B cell (primary cell): ENCODE data around the gene RAPGEF5. TPM values are rescaled to one million over a fixed set of nuclear protein-coding genes. Genes with fewer than 3 reads are reported as not detected.

ENCODE experiments used
- ATAC-seq: fragments of 200-7000 bp; cut with Tn5 transposase; one replicate; pipeline ENCODE4 v1.10.0; 2021; ENCODE audit warnings: low read depth, mild to moderate bottlenecking, moderate number of reproducible peaks, moderate library complexity
- CTCF ChIA-PET: fragments of 350-600 bp; sonication (Branson Sonifier 250); formaldehyde crosslinking; loops from one replicate; lab custom pipeline; 2021; ENCODE audit warnings: antibody characterized with exemption, inconsistent platforms; lab: Charles Lee
- POLR2A ChIA-PET: fragments of 350-600 bp; sonication (Branson Sonifier 250); formaldehyde crosslinking; loops from one replicate; lab custom pipeline; 2021; ENCODE audit warnings: antibody characterized with exemption; lab: Charles Lee
- DNase-seq: peaks from one replicate; pipeline ENCODE4 v3.0.0; 2013
- H2AFZ ChIP-seq: 2 replicates; pipeline ENCODE4 v1.6.1; 2012; ENCODE audit warnings: mild to moderate bottlenecking, low read depth, low read length; ENCODE audit not compliant: insufficient read depth, poor library complexity, severe bottlenecking
- H3K27ac ChIP-seq, 2 donors: 1 replicate in 1 of 2; 2 replicates in 1 of 2; pipeline ENCODE4 v1.5.1; 2012 to 2013; ENCODE audit warnings: low read length in 2 of 2, mild to moderate bottlenecking in 2 of 2, moderate library complexity in 1 of 2
- H3K27me3 ChIP-seq, 4 experiments: fragments of 200-600 bp in 1 of 4; sonication (generic) in 1 of 4; replicated peaks in 1 of 4; 1 replicate in 2 of 4; 2 replicates in 2 of 4; pipeline versions ENCODE4 v1.6.1 to v1.7.0; 2013 to 2016; ENCODE audit warnings: low read length in 3 of 4, mild to moderate bottlenecking in 2 of 4, mixed read lengths in 1 of 4, moderate library complexity in 1 of 4; ENCODE audit not compliant: insufficient read depth in 4 of 4, control insufficient read depth in 3 of 4; ENCODE audit errors: control extremely low read depth in 1 of 4
- H3K36me3 ChIP-seq, 2 experiments: replicated peaks in 1 of 2; 1 replicate in 1 of 2; 2 replicates in 1 of 2; pipeline versions ENCODE4 v1.6.1 to v1.7.1; 2013; ENCODE audit warnings: low read length in 1 of 2; ENCODE audit not compliant: insufficient read depth in 2 of 2, control insufficient read depth in 1 of 2; ENCODE audit errors: control extremely low read depth in 1 of 2, extremely low read depth in 1 of 2
- H3K4me1 ChIP-seq, 2 donors: fragments of 200-600 bp in 1 of 2; sonication (generic) in 1 of 2; 1 replicate in 1 of 2; 2 replicates in 1 of 2; pipeline versions ENCODE4 v1.5.1 to v1.6.1; 2013 to 2017; ENCODE audit warnings: low read length in 2 of 2; ENCODE audit not compliant: control insufficient read depth in 2 of 2, insufficient read depth in 2 of 2
- H3K4me2 ChIP-seq: replicated peaks from 2 replicates; pipeline ENCODE3; 2012; ENCODE audit warnings: mild to moderate bottlenecking, low read depth, low read length; ENCODE audit not compliant: poor library complexity, severe bottlenecking
- H3K4me3 ChIP-seq, 5 experiments: fragments of 200-600 bp in 1 of 5; sonication (generic) in 1 of 5; 1 replicate in 3 of 5; 2 replicates in 2 of 5; pipeline versions ENCODE4 v1.5.1 to v1.7.0; 2011 to 2016; ENCODE audit warnings: low read length in 4 of 5, mild to moderate bottlenecking in 4 of 5, low read depth in 2 of 5, control low read depth in 1 of 5, moderate library complexity in 1 of 5; ENCODE audit not compliant: insufficient read depth in 1 of 5; ENCODE audit errors: control extremely low read depth in 1 of 5, extremely low read depth in 1 of 5
- H3K79me2 ChIP-seq: fragments of 200-600 bp; sonication (generic); one replicate; pipeline ENCODE4 v1.6.0; 2016; ENCODE audit warnings: low read length; ENCODE audit not compliant: control insufficient read depth, insufficient read depth
- H3K9ac ChIP-seq: fragments of 200-600 bp; sonication (generic); 2 replicates; pipeline ENCODE4 v1.6.1; 2017; ENCODE audit warnings: mild to moderate bottlenecking, low read length, moderate library complexity
- H3K9me3 ChIP-seq, 3 donors: one replicate each; pipeline versions ENCODE4 v1.6.1 to v1.7.1; 2013; ENCODE audit warnings: low read length in 2 of 3; ENCODE audit not compliant: control insufficient read depth in 2 of 3, insufficient read depth in 1 of 3; ENCODE audit errors: control extremely low read depth in 1 of 3
- H4K20me1 ChIP-seq: 2 replicates; pipeline ENCODE4 v1.6.0; 2012; ENCODE audit warnings: mild to moderate bottlenecking, low read length; ENCODE audit not compliant: insufficient read depth, control insufficient read depth, poor library complexity, severe bottlenecking
- H3K27ac Mint-ChIP-seq: one replicate; pipeline ENCODE4 v1.8.0; 2021; ENCODE audit warnings: mixed read lengths
- H3K27me3 Mint-ChIP-seq: one replicate; pipeline ENCODE4 v1.8.0; 2021; ENCODE audit warnings: mixed read lengths
- H3K4me1 Mint-ChIP-seq: one replicate; pipeline ENCODE4 v1.8.0; 2021; ENCODE audit warnings: mixed read lengths
- H3K4me3 Mint-ChIP-seq: one replicate; pipeline ENCODE4 v1.8.0; 2021; ENCODE audit warnings: mixed read lengths
- H3K9me3 Mint-ChIP-seq: one replicate; pipeline ENCODE4 v1.8.0; 2022; ENCODE audit warnings: mixed read lengths; ENCODE audit not compliant: insufficient read depth
- CTCF ChIP-seq: fragments of 200-600 bp; IDR thresholded peaks from one replicate; pipeline ENCODE4 v1.8.0; 2022; ENCODE audit warnings: antibody characterized with exemption, mild to moderate bottlenecking
- EZH2 ChIP-seq: IDR thresholded peaks from 2 replicates; pipeline ENCODE4 v1.6.1; 2012; ENCODE audit warnings: borderline replicate concordance, low read depth, mild to moderate bottlenecking, moderate library complexity, low read length; ENCODE audit not compliant: insufficient read depth, poor library complexity, severe bottlenecking
- WGBS: methylation state at CpG from one replicate; pipeline ENCODE4 v1.1.5; 2013; ENCODE audit warnings: missing lambda C conversion rate; ENCODE audit not compliant: insufficient coverage; 5-methylcytosine and 5-hydroxymethylcytosine counted together
- intact Hi-C: fragments of 100-400 bp; cut with micrococcal nuclease; formaldehyde crosslinking; loops from one replicate; pipeline ENCODE4 v1.10.0; 2022
- polyA plus RNA-seq: library from polyadenylated mRNA; depleted of rRNA; stranded (reverse); fragments of >200 nt; gene quantifications from 2 replicates; pipeline ENCODE4 v1.2.3, GENCODE V29; 2012
- total RNA-seq, 2 donors: library from RNA; stranded (reverse); fragments of 120-200 nt in 1 of 2; gene quantifications; 1 replicate in 1 of 2; 2 replicates in 1 of 2; pipeline versions ENCODE4 v1.2.3 to v1.2.4, GENCODE V29; 2013 to 2022

The RAPGEF5 gene
- total and polyA plus RNA-seq, 2 donors (not counting 1 experiment from before 2014, with no cell fraction given), result 1.5 to 37.6 TPM

- ChIA-PET POLR2A (no interaction called here), CTCF (interaction anchor here (1.8 kb wide), 1 partner anchor 160 kb away, joined by 3 read pairs; no protein-coding TSS in a partner anchor)
- WGBS, result no CpG with 5 or more reads among the region's 2 CpGs
- Histone ChIP-seq H3K4me1 (no peaks in the 10 kb centered on the region), H3K9ac (no peak overlapping the region), H2AFZ (no peak overlapping the region), H3K27me3 (no peaks in the 10 kb centered on the region), H4K20me1 (no peaks in the 10 kb centered on the region), H3K9me3 (no peaks in the 10 kb centered on the region), H3K4me3 (no peak overlapping the region), H3K4me2 (no peak overlapping the region), H3K36me3 (peaks cover 0 to 3% of the 10 kb centered on the region in 2 experiments), H3K79me2 (no peaks in the 10 kb centered on the region), H3K27ac (no peak overlapping the region)
- intact Hi-C loops, result no loop called here
- DNase-seq, result no peak
- no peaks in the 10 kb centered on the region for H3K9me3 Mint-ChIP-seq
- ATAC-seq, result no peak
- TF ChIP-seq CTCF, result no peak
- no peak for TF ChIP-seq EZH2
- H3K27ac Mint-ChIP-seq, result no peak overlapping the region
- H3K4me3 Mint-ChIP-seq, result no peak overlapping the region
- no peaks in the 10 kb centered on the region for H3K27me3 Mint-ChIP-seq
- peaks cover 3% of the 10 kb centered on the region for H3K4me1 Mint-ChIP-seq
Observed at GRCh38 chr7:22291977-22292376, 65.0 kb downstream of the RAPGEF5 start.

GRCh38 chr7:22288202-22288601 lies 68.8 kb downstream of the RAPGEF5 start:
- no peak for DNase-seq
- no peaks in the 10 kb centered on the region for H3K9me3 ChIP-seq
- no peak overlapping the region for H3K4me3 ChIP-seq
- Mint-ChIP-seq H3K9me3 (no peaks in the 10 kb centered on the region), H3K4me1 (peaks cover 3% of the 10 kb centered on the region), H3K27ac (no peak overlapping the region), H3K27me3 (no peaks in the 10 kb centered on the region), H3K4me3 (no peak overlapping the region)
- 55% methylated on average over 2 of the region's 6 CpGs for WGBS
- H3K36me3 ChIP-seq, result peaks cover 0 to 3% of the 10 kb centered on the region in 2 experiments
- ChIA-PET CTCF (no interaction called here), POLR2A (no interaction called here)
- intact Hi-C loops, result no loop called here
- H3K4me1 ChIP-seq, result no peaks in the 10 kb centered on the region
- no peaks in the 10 kb centered on the region for H3K79me2 ChIP-seq
- TF ChIP-seq CTCF (no peak), EZH2 (no peak)
- H4K20me1 ChIP-seq, result no peaks in the 10 kb centered on the region
- ATAC-seq, result no peak
- no peaks in the 10 kb centered on the region for H3K27me3 ChIP-seq
- no peak overlapping the region for H3K9ac ChIP-seq
- H3K4me2 ChIP-seq, result no peak overlapping the region
- no peak overlapping the region for H3K27ac ChIP-seq
- no peak overlapping the region for H2AFZ ChIP-seq
